Measurements from ENCODE around the gene OSBPL5. TPM values are rescaled to one million over a fixed set of nuclear protein-coding genes. Genes with fewer than 3 reads are reported as not detected.

Gene OSBPL5
- polyA plus RNA-seq, 2 of the 4 experiments (the other 2 are of a cell fraction), result 1.6 to 4.6 TPM

DNA sequence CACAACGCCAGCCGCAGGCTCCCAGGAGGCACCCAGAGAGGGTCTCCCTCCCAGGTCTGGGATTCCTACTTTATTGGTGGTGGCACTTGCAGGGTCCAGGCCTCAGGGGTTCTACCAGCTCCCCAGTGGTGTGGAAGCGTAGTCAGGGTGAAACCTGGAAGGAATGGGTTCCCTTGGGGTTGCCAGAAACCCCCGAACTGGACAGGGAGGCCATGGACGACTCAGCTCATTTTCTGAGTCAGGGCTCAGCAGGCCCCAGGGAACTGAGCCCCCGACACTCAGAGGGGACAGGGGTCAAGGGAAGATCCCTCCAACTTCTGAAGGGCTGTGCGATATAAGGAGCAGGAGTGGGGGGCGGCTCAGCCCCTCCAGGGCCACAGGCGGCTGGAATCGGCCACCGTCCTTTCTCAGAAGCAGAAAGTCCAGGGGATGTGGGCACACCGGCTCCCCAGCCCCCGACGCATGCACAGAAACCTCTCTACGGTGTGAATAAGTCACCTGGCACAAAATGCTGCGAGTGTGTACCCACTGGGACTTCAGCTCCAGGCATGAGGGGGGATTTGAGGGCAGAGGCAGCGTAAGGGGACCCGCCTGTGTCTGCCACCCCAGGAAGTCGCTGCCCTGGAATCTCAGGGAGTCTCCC is 28.4 kb upstream of the OSBPL5 start:
- ATAC-seq (no peak), DNase-seq (ENCODE audit: low read depth in 1 of 2, low spot score in 1 of 2) (no peak), FAIRE-seq (no peak)
- CTCF ChIA-PET, result interaction anchor here (0.9 kb wide), 1 partner anchor 157 kb away, joined by 3 read pairs; no protein-coding TSS in a partner anchor
- Histone ChIP-seq H3K4me2 (no peak overlapping the region), H3K9me3 (no peaks in the 10 kb centered on the region), H3K4me1 (no peaks in the 10 kb centered on the region), H3K4me3 (no peak overlapping the region), H3K27ac (no peak overlapping the region)
- TF ChIP-seq NFE2L2 (conservative IDR thresholded peaks at IDR 0.05; ENCODE audit: low read length) (no peak), GATA3 (IDR thresholded peaks at IDR 0.05; ENCODE audit: borderline replicate concordance) (no peak), SMC3 (IDR thresholded peaks at IDR 0.05) (no peak), JUNB (IDR thresholded peaks at IDR 0.05) (no peak), RCOR1 (IDR thresholded peaks at IDR 0.05; ENCODE audit: low read depth, low read length) (no peak), ZNF302 (CRISPR knock-in tag; IDR thresholded peaks at IDR 0.05) (no peak), HDAC2 (IDR thresholded peaks at IDR 0.05) (no peak), POLR2AphosphoS2 (conservative IDR thresholded peaks at IDR 0.05; ENCODE audit: low read length) (no peak), CBX2 (IDR thresholded peaks at IDR 0.05; ENCODE audit: borderline replicate concordance, low read depth) (no peak)
- TF ChIP-seq, protein P1, sequence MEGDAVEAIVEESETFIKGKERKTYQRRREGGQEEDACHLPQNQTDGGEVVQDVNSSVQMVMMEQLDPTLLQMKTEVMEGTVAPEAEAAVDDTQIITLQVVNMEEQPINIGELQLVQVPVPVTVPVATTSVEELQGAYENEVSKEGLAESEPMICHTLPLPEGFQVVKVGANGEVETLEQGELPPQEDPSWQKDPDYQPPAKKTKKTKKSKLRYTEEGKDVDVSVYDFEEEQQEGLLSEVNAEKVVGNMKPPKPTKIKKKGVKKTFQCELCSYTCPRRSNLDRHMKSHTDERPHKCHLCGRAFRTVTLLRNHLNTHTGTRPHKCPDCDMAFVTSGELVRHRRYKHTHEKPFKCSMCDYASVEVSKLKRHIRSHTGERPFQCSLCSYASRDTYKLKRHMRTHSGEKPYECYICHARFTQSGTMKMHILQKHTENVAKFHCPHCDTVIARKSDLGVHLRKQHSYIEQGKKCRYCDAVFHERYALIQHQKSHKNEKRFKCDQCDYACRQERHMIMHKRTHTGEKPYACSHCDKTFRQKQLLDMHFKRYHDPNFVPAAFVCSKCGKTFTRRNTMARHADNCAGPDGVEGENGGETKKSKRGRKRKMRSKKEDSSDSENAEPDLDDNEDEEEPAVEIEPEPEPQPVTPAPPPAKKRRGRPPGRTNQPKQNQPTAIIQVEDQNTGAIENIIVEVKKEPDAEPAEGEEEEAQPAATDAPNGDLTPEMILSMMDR (IDR thresholded peaks at IDR 0.05), result no peak
- TF ChIP-seq, protein P2, sequence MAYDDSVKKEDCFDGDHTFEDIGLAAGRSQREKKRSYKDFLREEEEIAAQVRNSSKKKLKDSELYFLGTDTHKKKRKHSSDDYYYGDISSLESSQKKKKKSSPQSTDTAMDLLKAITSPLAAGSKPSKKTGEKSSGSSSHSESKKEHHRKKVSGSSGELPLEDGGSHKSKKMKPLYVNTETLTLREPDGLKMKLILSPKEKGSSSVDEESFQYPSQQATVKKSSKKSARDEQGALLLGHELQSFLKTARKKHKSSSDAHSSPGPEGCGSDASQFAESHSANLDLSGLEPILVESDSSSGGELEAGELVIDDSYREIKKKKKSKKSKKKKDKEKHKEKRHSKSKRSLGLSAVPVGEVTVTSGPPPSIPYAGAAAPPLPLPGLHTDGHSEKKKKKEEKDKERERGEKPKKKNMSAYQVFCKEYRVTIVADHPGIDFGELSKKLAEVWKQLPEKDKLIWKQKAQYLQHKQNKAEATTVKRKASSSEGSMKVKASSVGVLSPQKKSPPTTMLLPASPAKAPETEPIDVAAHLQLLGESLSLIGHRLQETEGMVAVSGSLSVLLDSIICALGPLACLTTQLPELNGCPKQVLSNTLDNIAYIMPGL (CRISPR knock-in tag; IDR thresholded peaks at IDR 0.05; ENCODE audit: borderline replicate concordance), result no peak
- TF ChIP-seq, protein P3, sequence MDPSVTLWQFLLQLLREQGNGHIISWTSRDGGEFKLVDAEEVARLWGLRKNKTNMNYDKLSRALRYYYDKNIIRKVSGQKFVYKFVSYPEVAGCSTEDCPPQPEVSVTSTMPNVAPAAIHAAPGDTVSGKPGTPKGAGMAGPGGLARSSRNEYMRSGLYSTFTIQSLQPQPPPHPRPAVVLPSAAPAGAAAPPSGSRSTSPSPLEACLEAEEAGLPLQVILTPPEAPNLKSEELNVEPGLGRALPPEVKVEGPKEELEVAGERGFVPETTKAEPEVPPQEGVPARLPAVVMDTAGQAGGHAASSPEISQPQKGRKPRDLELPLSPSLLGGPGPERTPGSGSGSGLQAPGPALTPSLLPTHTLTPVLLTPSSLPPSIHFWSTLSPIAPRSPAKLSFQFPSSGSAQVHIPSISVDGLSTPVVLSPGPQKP (IDR thresholded peaks at IDR 0.05; ENCODE audit: low read depth, low read length), result no peak
- TF ChIP-seq, protein P4, sequence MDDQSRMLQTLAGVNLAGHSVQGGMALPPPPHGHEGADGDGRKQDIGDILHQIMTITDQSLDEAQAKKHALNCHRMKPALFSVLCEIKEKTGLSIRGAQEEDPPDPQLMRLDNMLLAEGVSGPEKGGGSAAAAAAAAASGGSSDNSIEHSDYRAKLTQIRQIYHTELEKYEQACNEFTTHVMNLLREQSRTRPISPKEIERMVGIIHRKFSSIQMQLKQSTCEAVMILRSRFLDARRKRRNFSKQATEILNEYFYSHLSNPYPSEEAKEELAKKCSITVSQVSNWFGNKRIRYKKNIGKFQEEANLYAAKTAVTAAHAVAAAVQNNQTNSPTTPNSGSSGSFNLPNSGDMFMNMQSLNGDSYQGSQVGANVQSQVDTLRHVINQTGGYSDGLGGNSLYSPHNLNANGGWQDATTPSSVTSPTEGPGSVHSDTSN (IDR thresholded peaks at IDR 0.05), result no peak
- POLR2A ChIA-PET, result no interaction called here
- 71% methylated on average over 15 of the region's 19 CpGs for whole genome bisulfite sequencing (ENCODE audit: missing lambda C conversion rate)

DNA sequence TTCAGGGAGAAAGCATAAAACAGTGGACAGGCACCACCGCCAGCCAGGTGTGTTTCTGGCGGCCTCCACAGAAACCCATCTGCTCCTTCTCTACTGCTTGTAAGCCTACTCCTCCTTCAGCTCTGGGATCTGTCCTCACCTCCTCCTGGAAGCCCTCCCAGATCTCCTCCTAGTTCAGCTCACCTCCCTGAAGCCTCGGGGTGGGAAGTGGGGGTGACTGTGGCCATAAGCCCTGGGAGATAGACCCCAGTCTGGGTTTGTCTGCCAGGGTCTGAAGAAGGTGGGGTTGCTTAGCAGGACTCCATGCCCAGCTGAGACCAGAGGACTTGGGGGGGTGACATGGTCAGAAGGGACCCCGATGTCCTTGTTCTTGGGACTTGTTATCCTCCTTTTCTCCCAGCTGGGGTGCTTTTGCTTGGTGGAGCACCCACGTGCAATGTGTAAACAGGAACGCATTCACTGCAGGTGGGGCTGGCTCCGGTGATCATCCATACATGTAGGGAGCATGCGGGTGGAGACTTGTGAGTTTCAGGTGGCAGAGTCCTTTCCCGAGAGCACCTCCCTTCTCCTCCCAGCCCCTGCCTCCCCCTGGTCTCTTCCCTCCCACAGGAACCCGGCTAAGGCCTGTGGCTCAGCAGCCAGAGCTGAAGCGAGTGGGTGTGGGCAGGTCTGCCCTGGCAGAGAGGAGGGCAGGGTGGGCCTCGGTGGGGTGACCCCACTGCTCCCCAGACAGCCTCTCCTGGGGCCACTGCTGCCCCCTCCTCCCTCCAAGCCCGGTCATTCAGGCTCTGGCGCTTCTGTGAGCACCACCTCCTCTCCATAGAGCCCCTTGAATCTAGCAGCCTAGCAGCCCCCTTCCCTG is 27.6 kb upstream of the OSBPL5 start:
- WGBS (ENCODE audit: missing lambda C conversion rate), result 71% methylated on average over 10 of the region's 14 CpGs
- POLR2A ChIA-PET, result no interaction called here

More for the DNA sequence above, 27.6 kb upstream of the OSBPL5 start:
- CTCF ChIA-PET, result interaction anchor here (1.0 to 1.5 kb wide), 2 partner anchors 24 to 25 kb away, joined by 3 to 4 read pairs; no protein-coding TSS in a partner anchor
- no peak for FAIRE-seq
- TF ChIP-seq GATA3 (IDR thresholded peaks at IDR 0.05; ENCODE audit: borderline replicate concordance) (no peak), ZFP36 (IDR thresholded peaks at IDR 0.05; ENCODE audit: borderline replicate concordance, partially characterized antibody) (peak; percentile 65), CEBPB (IDR thresholded peaks at IDR 0.05) (no peak)
- Histone ChIP-seq H3K27ac (no peak overlapping the region), H3K4me1 (no peaks in the 10 kb centered on the region), H3K4me3 (no peak overlapping the region), H3K4me2 (no peak overlapping the region), H3K9me3 (no peaks in the 10 kb centered on the region)
- no peak for DNase-seq (ENCODE audit: low read depth in 1 of 2, low spot score in 1 of 2)
- no peak for ATAC-seq
